ENCODE data around the gene PDGFA.

DNA sequence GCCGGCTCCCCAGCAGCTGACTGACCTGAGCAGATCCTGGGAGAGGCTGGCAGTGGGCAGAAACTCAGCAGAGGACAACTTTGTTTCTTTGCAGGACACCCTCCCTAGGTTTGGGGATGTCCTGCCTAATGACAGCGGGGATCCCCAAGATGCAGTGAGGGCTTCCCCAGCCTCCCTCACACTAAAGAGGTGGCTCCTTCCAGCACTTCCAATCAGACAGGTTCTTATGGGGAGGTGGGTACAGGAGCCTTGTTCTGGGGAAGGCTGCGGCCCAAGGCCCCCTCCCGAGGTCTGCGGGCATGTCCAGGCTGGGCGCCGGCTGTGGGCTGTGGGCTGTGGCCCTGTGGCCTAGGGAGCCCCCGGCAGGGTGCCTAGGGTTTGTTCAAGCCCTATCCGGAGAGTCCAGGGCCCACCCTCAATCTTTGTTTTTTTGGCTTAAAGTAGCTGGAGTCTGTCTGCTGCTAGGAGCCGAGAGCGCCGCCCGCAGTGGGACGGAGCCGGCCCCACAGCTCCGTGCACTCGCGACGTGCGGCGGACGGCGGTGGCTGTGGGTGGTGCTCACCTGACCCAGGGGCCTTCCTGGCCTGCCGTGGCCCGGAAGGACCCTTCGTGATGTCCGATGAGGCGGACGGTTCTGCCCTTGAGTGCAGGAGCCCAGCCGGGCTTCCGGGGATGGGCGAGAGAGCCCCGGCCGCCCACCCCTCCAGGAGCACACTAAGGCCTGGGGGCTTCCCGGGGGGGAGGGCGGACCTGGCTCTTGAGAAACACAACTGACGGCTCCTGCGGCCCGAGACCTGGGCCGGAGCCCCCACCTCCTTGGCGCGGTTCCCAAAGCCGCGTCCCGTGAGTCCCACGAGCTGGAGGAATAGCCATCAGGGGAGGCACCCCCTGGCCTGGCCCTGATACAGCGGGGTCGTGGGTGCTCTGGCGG lies 57.2 kb downstream of the PDGFA start:
- TF ChIP-seq, protein P1, sequence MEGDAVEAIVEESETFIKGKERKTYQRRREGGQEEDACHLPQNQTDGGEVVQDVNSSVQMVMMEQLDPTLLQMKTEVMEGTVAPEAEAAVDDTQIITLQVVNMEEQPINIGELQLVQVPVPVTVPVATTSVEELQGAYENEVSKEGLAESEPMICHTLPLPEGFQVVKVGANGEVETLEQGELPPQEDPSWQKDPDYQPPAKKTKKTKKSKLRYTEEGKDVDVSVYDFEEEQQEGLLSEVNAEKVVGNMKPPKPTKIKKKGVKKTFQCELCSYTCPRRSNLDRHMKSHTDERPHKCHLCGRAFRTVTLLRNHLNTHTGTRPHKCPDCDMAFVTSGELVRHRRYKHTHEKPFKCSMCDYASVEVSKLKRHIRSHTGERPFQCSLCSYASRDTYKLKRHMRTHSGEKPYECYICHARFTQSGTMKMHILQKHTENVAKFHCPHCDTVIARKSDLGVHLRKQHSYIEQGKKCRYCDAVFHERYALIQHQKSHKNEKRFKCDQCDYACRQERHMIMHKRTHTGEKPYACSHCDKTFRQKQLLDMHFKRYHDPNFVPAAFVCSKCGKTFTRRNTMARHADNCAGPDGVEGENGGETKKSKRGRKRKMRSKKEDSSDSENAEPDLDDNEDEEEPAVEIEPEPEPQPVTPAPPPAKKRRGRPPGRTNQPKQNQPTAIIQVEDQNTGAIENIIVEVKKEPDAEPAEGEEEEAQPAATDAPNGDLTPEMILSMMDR (IDR thresholded peaks at IDR 0.05): no peak
- no peak for TF ChIP-seq POLR2A (IDR thresholded peaks at IDR 0.05)
